MM.1S (cell line): ENCODE measurements around the gene MZB1.

Source experiments
- DNase-seq: peaks from one replicate; pipeline ENCODE4 v3.0.0-alpha.2; 2015
- H2AFZ ChIP-seq: fragments of 300-600 bp; sonication (generic); 2 replicates; pipeline ENCODE4 v1.6.0; 2016; ENCODE audit warnings: antibody characterized with exemption, low read length
- H3F3A ChIP-seq: fragments of 300-600 bp; sonication (generic); 2 replicates; pipeline ENCODE4 v1.6.1; 2016; ENCODE audit warnings: mild to moderate bottlenecking, antibody characterized with exemption, low read length, moderate library complexity, mixed read lengths; ENCODE audit not compliant: insufficient read depth
- H3K27ac ChIP-seq: fragments of 300-600 bp; sonication (generic); 2 replicates; pipeline ENCODE4 v1.5.1; 2016; ENCODE audit warnings: mild to moderate bottlenecking, low read length
- H3K27me3 ChIP-seq: fragments of 300-600 bp; sonication (generic); replicated peaks from 2 replicates; pipeline ENCODE4 v1.6.0; 2016; ENCODE audit warnings: low read length; ENCODE audit not compliant: insufficient read depth
- H3K36me3 ChIP-seq: fragments of 300-600 bp; sonication (generic); replicated peaks from 2 replicates; pipeline ENCODE4 v1.6.1; 2016; ENCODE audit warnings: mild to moderate bottlenecking, low read length, mixed read lengths; ENCODE audit not compliant: insufficient read depth
- H3K4me1 ChIP-seq: fragments of 300-600 bp; sonication (generic); 2 replicates; pipeline ENCODE4 v1.6.1; 2016; ENCODE audit warnings: low read length, mixed read lengths
- H3K4me2 ChIP-seq: fragments of 300-600 bp; sonication (generic); 2 replicates; pipeline ENCODE4 v1.6.0; 2016; ENCODE audit warnings: low read depth, low read length
- H3K4me3 ChIP-seq: fragments of 300-600 bp; sonication (generic); 2 replicates; pipeline ENCODE4 v1.5.1; 2016; ENCODE audit warnings: low read length, mixed read lengths
- H3K79me2 ChIP-seq: fragments of 300-600 bp; sonication (generic); 2 replicates; pipeline ENCODE4 v1.6.1; 2016; ENCODE audit warnings: mixed run types, low read length, mixed read lengths
- H3K9ac ChIP-seq: fragments of 300-600 bp; sonication (generic); 2 replicates; pipeline ENCODE4 v1.6.1; 2016; ENCODE audit warnings: low read length, mixed read lengths
- H3K9me2 ChIP-seq: fragments of 300-600 bp; sonication (generic); replicated peaks from 2 replicates; pipeline ENCODE4 v1.6.1; 2016; ENCODE audit warnings: mild to moderate bottlenecking, low read length, mixed read lengths; ENCODE audit not compliant: insufficient read depth
- H3K9me3 ChIP-seq: fragments of 300-600 bp; sonication (generic); replicated peaks from 2 replicates; pipeline ENCODE4 v1.6.1; 2016; ENCODE audit warnings: mild to moderate bottlenecking, low read length, mixed read lengths; ENCODE audit not compliant: insufficient read depth
- H4K20me1 ChIP-seq: fragments of 300-600 bp; sonication (generic); 2 replicates; pipeline ENCODE4 v1.6.1; 2016; ENCODE audit warnings: mild to moderate bottlenecking, low read length, moderate library complexity, mixed read lengths; ENCODE audit not compliant: insufficient read depth
- EZH2 ChIP-seq: fragments of 300-600 bp; sonication (generic); optimal IDR thresholded peaks from 2 replicates; pipeline ENCODE3; 2017; ENCODE audit warnings: low read depth, mild to moderate bottlenecking, antibody characterized with exemption, low read length, mixed read lengths
- EZH2phosphoT487 ChIP-seq: fragments of 300-600 bp; sonication (generic); IDR thresholded peaks from 2 replicates; pipeline ENCODE4 v1.6.1; 2018; ENCODE audit warnings: antibody characterized with exemption, low read length
- TF ChIP-seq, protein P1 (sequence below): fragments of 300-600 bp; sonication (generic); IDR thresholded peaks from 2 replicates; pipeline ENCODE4 v1.5.1; 2016; ENCODE audit warnings: antibody characterized with exemption, low read length, mixed read lengths

MZB1 gene

DNA sequence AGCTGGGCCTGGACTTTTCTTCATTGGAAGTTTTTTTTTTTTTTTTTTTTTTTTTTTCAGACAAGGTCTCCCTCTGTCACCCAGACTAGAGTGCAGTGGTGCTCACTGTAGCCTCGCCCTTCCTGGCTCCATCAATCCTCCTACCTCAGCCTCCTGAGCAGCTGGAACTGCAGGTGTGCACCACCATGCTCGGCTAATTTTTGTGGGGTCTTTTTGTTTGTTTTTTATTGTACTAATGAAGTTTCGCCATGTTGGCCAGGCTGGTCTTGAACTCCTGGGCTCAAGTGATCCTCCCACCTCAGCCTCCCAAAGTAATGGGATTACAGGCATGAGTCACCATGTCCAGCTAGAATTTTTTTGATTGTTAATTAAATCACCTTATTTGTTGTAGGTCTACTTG lies 46.0 kb upstream of the MZB1 start:
- H3K9me3 ChIP-seq = no peaks in the 10 kb centered on the region
- no peak overlapping the region for H2AFZ ChIP-seq
- H4K20me1 ChIP-seq = no peaks in the 10 kb centered on the region
- H3K4me1 ChIP-seq = peaks cover 10% of the 10 kb centered on the region
- H3K27me3 ChIP-seq = no peaks in the 10 kb centered on the region
- no peaks in the 10 kb centered on the region for H3K9me2 ChIP-seq
- no peak overlapping the region for H3K9ac ChIP-seq
- no peaks in the 10 kb centered on the region for H3K79me2 ChIP-seq
- DNase-seq = no peak
- no peaks in the 10 kb centered on the region for H3K36me3 ChIP-seq
- H3K4me3 ChIP-seq = no peak overlapping the region
- no peak overlapping the region for H3K27ac ChIP-seq
- H3K4me2 ChIP-seq = no peak overlapping the region
- no peak for TF ChIP-seq EZH2
- TF ChIP-seq, protein P1, sequence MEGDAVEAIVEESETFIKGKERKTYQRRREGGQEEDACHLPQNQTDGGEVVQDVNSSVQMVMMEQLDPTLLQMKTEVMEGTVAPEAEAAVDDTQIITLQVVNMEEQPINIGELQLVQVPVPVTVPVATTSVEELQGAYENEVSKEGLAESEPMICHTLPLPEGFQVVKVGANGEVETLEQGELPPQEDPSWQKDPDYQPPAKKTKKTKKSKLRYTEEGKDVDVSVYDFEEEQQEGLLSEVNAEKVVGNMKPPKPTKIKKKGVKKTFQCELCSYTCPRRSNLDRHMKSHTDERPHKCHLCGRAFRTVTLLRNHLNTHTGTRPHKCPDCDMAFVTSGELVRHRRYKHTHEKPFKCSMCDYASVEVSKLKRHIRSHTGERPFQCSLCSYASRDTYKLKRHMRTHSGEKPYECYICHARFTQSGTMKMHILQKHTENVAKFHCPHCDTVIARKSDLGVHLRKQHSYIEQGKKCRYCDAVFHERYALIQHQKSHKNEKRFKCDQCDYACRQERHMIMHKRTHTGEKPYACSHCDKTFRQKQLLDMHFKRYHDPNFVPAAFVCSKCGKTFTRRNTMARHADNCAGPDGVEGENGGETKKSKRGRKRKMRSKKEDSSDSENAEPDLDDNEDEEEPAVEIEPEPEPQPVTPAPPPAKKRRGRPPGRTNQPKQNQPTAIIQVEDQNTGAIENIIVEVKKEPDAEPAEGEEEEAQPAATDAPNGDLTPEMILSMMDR = no peak
- no peak for TF ChIP-seq EZH2phosphoT487
- H3F3A ChIP-seq = 0 out of 2 replicates have a peak, but pooled peaks cover 4% of the 10 kb centered on the region

DNA sequence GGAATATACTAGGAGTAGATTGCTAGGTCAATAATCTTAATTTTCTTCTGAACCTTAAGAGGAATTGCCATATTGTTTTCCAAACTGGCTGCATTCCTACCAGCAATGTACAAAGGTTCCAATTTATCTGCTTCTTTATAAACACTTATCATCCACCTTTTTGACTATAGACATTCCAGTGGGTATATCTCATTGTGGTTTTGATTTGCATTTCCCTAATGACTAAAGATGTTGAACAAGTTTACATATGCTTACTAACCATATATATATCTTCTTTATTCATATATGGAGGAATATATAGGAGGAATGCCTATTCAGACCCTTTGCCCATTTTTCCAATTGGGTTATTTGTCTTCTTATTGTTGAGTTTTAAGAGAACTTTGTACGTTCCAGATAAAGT lies 42.0 kb upstream of the MZB1 start:
- Histone ChIP-seq H3K36me3 (no peaks in the 10 kb centered on the region), H3K9ac (no peak overlapping the region), H4K20me1 (no peaks in the 10 kb centered on the region), H3K9me2 (no peaks in the 10 kb centered on the region), H3K4me3 (no peak overlapping the region), H3K4me2 (no peak overlapping the region), H3K9me3 (no peaks in the 10 kb centered on the region), H3K27ac (no peak overlapping the region), H2AFZ (no peak overlapping the region), H3K4me1 (no peaks in the 10 kb centered on the region), H3K79me2 (no peaks in the 10 kb centered on the region), H3F3A (no peaks in the 10 kb centered on the region), H3K27me3 (no peaks in the 10 kb centered on the region)
- no peak for TF ChIP-seq EZH2phosphoT487
- DNase-seq = no peak

DNA sequence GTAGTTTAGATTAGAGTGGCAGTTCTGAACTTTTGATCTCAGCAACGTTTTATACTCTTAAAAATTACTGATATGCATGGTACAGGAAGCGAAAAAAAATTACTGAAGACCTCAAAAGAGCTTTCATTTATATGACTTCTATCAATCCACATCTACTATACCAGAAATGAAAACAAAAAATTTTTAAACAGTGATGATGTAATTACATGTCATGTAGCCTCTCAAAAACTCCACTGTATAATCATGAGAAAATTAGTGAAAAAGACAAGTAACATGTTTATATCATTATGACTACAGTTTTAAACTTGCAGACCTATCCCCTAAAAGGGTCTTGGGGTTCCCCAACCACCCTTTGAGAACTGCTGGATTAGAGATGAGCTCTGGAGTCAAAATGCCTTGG lies 40.3 kb upstream of the MZB1 start:
- H3K9ac ChIP-seq = no peak overlapping the region
- H3K4me2 ChIP-seq = no peak overlapping the region
- no peak overlapping the region for H3K4me3 ChIP-seq
- TF ChIP-seq EZH2 (no peak), EZH2phosphoT487 (no peak)
- TF ChIP-seq, protein P1 = no peak
- no peaks in the 10 kb centered on the region for H3K36me3 ChIP-seq
- H3K79me2 ChIP-seq = no peaks in the 10 kb centered on the region
- no peaks in the 10 kb centered on the region for H3K4me1 ChIP-seq
- H3K9me2 ChIP-seq = no peaks in the 10 kb centered on the region
- H4K20me1 ChIP-seq = no peaks in the 10 kb centered on the region
- no peaks in the 10 kb centered on the region for H3F3A ChIP-seq
- no peak overlapping the region for H3K27ac ChIP-seq
- H3K27me3 ChIP-seq = no peaks in the 10 kb centered on the region
- H3K9me3 ChIP-seq = no peaks in the 10 kb centered on the region
- H2AFZ ChIP-seq = no peak overlapping the region
- no peak for DNase-seq

DNA sequence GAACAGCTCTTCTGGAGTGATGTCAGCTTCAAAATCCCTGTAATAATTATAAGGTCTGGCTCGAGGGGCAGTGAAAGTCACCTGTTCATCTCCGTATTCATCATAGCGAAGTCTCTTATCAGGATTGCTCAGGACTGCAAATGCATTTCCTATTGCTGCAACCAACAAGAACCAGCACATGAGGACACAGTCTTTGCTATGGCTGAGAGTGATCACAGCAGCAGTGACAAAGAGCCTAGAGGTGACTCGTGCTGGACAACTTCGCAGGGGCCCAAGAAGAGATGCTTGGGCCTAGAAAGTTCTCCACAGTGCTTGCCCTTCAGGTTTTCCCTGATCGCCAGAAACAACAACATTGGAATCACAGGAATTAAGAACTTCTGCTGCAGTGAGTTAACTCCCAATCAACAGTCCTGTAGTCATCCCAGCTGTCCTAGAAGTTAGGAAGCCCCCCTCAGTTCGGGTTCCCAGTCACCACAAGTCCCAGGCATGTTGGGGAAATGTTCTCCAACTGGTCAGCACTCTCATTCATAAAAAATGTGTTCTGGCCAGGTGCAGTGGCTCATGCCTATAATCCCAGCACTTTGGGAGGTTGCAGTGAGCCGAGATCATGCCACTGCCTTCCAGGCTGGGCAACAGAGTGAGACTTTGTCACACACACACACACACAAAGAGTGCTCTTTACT lies 36.6 kb upstream of the MZB1 start:
- Histone ChIP-seq H3K27ac (no peak overlapping the region), H3K36me3 (no peaks in the 10 kb centered on the region)
- DNase-seq = no peak

More for the DNA sequence above, 36.6 kb upstream of the MZB1 start:
- Histone ChIP-seq H3K9ac (no peak overlapping the region), H3K27me3 (no peaks in the 10 kb centered on the region), H3K79me2 (no peaks in the 10 kb centered on the region), H3K9me3 (no peaks in the 10 kb centered on the region), H3K4me3 (no peak overlapping the region), H3K9me2 (no peaks in the 10 kb centered on the region), H3K4me1 (no peaks in the 10 kb centered on the region), H4K20me1 (no peaks in the 10 kb centered on the region), H3K4me2 (no peak overlapping the region), H2AFZ (no peak overlapping the region), H3F3A (no peaks in the 10 kb centered on the region)
- TF ChIP-seq EZH2 (no peak), EZH2phosphoT487 (no peak)
- TF ChIP-seq, protein P1 = no peak
